Choroid plexus epithelial cell (primary cell): ENCODE measurements around the gene OST4.

Source experiments
- DNase-seq: peaks from one replicate; pipeline ENCODE4 v3.0.0-alpha.2; 2010; ENCODE audit warnings: low read depth
- H3K4me3 ChIP-seq: 2 replicates; pipeline ENCODE4 v1.5.1; 2011; ENCODE audit warnings: low read depth, mild to moderate bottlenecking, control low read depth, low read length, moderate library complexity
- CTCF ChIP-seq: conservative IDR thresholded peaks from 2 replicates; pipeline ENCODE4 v1.5.1; 2011; ENCODE audit warnings: low read depth, mild to moderate bottlenecking, control low read depth, inconsistent platforms, low read length, moderate library complexity

Gene OST4

GRCh38 chr2:27085062-27085672 lies 13.7 kb upstream of the OST4 start:
- H3K4me3 ChIP-seq = peak overlapping the region; percentile 63
- no peak for TF ChIP-seq CTCF
- no peak for DNase-seq

GRCh38 chr2:27084297-27085061 lies 13.0 kb upstream of the OST4 start:
- H3K4me3 ChIP-seq = no peak overlapping the region
- no peak for DNase-seq
- no peak for TF ChIP-seq CTCF

- no peak overlapping the region for H3K4me3 ChIP-seq
- no peak for TF ChIP-seq CTCF
- no peak for DNase-seq
Observed at GRCh38 chr2:27083410-27084296, 12.2 kb upstream of the OST4 start.

- DNase-seq = no peak
- H3K4me3 ChIP-seq = no peak overlapping the region
- TF ChIP-seq CTCF = no peak
Observed at GRCh38 chr2:27082773-27083409, 11.4 kb upstream of the OST4 start.

- no peak for DNase-seq
- no peak overlapping the region for H3K4me3 ChIP-seq
- no peak for TF ChIP-seq CTCF
Observed at GRCh38 chr2:27081984-27082772, 10.7 kb upstream of the OST4 start.

- peak overlapping the region; percentile 72 for H3K4me3 ChIP-seq
- TF ChIP-seq CTCF = no peak
- DNase-seq = no peak
Observed at GRCh38 chr2:27080603-27080936, 9.1 kb upstream of the OST4 start.
